HG03457 (cell line): ENCODE results near the gene WASL.
"Not testable (repeated sequence)": the region's sequence is repeated elsewhere in the genome, so short reads cannot be mapped to it uniquely, and the experiment has no call there.

Source experiments
- ATAC-seq: cut with Tn5 transposase; IDR thresholded peaks from one replicate; pipeline ENCODE4 v1.9.1; 2021; ENCODE audit warnings: moderate number of reproducible peaks; ENCODE audit not compliant: unreplicated experiment

Gene WASL

DNA sequence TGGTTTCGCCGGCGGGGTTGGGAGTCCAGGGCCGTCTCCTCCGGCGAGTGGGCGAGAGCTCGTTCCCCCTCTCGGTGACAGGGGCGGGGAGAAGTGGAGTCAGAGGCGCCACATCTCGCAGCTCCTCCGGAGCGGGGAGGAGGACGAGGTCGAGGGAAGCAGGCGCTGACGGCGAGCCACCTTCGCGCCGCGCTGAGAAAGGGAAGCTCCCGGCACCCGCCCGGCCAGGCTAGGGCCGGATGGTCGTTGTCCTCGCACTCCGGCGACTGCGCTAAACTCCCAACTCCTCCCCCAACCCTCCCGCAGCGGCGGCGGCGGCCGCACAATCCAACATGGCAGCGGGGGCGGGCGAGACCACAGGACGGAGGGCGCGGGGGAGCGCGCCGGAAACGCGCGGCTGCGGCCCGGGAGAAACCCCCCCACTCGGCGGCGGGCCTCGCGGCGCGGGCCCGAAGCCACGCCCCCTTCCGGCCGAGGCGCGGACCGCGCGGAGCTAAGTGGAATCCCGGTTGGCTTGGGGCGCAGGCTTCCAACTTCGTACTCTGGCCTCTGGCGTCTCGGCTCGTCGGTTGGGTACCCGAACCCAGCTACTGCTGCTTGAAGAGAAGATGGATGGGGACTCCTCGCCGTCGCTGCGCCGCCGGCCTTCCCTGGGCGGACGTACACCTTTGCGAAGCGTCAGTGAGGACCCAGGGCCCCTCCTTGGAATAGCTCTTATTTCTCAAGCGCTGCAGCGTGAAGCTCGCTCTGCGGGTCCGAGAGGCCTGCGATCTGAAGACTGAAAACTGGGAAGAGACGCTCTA is at the start of gene WASL:
Gene WASL, minus strand, starts transcription at position 270 of the 803 bp plus-strand sequence. Its CDS starts 269 bp downstream, at position 1.
- ATAC-seq = peak; percentile 68

DNA sequence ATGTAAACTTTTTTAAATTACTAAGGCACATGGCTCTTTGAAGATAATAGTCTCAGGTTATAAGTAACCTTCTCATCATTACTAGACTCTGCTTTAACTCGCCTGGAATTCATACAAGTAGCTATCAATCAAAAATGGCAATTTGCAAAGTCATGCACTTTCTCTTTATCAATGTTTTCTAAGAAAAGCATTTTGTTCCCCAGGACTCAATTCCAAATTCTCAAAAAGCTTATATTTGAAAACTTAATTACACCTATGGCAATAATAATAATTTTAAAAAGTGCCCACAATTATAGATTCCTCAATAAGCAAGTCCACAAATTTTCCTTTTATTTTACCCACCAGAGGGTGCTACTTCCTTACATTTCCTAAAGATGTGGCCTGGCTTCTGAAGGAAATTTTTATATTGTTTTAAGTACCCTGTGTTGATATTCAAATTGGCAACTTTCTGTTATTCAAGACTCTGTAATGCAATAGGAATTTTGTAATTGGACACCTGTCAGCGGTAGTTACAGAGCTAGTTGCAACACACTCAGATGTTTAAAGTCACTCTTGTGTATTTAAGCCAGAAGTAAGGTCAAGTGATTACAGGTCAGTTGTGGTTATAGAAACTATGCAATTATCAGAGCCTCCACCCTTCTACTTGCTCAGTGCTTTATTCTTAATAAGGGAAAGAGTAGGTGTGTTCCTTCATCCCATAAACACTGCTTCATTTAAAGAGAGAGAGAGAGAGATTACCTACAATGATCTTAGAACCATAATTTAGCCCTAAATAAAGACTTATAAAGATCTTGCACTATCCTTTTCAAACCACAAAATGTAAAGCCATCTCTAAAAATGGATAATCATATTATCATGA is 49.1 kb upstream of the WASL start:
- no peak for ATAC-seq

DNA sequence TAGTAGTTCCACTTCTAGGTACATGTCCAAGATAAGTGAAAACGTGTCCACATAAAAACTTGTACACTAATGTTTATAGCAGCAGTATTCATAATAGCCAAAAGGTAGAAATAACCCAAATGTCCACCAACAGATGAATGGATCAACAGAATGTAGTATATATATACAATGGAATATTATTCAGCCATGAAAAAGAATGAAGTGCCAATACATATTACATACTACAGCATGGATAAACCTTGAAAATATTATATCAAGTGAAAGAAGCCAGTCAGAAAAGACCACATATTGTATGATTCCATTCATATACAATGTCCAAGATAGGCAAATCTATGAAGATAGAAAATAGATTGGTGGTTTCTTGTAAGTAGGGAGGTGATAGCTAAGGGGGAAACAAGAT is 47.8 kb upstream of the WASL start:
- no peak for ATAC-seq

DNA sequence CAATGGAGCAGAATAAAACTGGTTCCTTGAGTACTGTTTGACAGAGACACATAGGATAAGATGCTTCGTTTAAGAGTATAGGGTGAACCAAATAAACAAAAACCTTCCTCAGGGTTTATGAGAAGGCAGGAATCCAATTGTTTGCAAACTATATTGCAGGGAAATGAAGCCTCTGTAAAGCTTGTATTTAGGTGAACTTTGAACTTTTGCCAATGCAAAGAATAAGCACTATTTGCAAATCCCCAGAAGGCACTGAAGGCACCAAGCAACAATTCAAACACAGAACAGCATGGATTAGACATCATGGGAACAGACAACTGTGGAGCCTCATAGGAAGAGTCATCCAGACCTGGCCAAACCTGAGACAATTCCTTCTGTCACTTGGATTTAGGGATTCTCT is 47.1 kb upstream of the WASL start:
- no peak for ATAC-seq

DNA sequence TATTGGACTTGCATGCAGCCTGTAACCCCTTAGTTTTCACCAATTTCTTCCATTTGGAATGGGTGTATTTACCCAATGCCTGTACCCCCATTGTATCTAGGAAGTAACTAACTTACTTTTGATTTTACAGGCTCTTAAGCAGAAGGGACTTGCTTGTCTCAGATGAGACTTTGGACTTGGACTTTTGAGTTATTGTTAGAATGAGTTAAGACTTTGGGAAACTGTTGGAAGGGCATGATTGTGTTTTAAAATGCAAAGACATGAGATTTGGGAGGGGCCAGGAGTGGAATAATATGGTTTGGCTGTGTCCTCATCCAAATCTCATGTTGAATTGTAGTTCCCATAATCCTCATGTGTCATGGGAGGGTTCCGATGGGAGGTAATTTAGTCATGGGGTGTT is 46.3 kb upstream of the WASL start:
- ATAC-seq = not testable (repeated sequence)

DNA sequence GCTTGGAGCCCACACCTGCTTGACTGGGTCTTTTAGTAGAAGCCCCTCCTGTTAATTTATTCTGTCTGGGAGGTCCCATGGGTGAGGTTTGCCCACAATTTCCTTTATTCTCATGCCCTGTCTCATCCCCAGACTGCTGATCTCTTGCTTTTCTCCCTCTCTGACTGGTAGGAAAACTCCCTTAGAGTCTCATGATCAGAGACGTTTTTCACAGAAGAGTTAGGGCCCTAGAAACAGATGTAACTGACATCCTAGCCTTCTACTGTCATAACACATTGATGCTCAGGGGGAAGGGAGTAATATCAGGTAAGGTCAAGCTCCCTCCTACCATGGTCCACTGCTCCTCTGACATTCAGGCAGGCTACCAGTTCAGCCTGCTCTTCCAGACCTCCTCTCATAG is 43.7 kb upstream of the WASL start:
- ATAC-seq = no peak

DNA sequence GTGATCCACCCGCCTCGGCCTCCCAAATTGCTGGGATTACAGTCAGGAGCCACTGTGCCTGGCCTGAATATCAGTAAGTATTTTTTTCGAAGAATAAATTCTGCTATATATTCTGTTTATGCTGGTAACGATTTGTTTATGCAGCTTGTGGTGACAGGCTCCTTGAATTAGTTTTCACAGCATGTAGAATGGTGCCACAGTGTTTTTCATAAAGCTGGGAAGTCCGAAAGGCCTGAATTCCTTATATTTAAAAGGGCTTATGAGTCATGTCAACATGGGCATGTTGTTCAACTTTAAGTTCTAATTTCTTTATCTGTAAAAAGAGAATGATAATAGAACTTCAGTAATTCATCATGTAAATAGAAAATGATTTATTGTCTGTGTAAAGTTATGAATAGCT is 42.2 kb upstream of the WASL start:
- ATAC-seq = no peak

DNA sequence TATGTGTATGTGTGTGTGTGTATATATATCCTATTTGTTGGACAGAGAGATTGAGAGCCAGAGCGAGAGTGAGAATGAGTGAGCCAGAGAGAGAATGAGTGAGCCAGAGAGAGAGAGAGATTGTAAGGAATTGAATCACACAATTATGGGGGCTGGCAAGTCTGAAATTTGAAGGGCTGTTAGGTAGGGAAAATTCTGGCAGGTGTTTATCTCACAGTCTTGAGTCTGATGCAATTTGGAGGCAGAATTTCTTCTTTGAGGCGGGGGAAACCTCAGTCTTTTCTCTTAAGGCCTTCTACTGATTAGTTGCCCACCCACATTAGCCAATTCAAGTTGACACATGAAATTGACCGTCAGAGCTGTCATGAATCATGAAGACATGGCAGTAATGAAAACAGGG is 41.0 kb upstream of the WASL start:
- ATAC-seq = no peak

DNA sequence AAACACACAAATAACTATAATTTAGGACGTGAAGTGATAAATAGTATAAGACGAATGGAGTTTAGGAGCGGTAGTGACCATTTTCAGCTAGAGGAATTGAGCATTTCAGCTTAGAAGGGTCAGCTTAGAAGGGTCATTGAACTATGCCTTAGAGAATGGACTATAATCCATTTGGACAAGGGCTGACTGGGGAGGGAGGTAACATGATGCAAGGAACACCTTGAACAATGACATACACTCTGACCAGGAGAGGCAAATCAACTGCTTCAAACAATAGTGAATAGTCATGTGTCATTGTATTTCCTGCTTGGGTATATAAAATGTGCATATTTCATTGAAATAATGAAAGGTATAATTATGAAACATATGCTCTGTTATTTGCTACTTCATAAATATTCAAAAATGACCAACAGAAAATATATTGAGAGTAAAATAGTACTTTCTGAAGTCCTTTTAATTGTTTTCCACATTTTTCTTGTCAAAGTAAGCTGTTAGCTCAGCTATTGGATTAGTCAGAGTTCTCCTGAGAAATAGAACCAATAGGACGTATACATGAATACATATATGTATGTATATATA is 40.5 kb upstream of the WASL start:
- no peak for ATAC-seq

DNA sequence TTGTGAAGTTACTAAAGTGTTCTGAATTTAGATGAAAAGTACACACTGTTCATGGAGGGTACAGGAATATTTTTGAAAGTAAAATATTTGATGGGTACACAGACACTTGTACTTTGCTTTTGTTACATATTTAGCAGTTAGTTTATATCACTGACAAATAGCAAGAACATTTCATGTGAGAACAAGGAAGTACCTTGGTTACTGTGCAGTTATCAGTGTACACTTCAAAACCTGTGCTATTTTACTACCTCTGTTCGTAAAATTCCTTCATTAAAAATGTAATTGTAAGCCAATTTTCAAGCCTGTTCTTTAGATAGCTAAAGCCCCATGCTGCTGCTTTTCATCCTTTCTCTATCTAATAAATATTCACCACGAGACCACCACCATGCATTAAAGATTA is 39.8 kb upstream of the WASL start:
- ATAC-seq = no peak

DNA sequence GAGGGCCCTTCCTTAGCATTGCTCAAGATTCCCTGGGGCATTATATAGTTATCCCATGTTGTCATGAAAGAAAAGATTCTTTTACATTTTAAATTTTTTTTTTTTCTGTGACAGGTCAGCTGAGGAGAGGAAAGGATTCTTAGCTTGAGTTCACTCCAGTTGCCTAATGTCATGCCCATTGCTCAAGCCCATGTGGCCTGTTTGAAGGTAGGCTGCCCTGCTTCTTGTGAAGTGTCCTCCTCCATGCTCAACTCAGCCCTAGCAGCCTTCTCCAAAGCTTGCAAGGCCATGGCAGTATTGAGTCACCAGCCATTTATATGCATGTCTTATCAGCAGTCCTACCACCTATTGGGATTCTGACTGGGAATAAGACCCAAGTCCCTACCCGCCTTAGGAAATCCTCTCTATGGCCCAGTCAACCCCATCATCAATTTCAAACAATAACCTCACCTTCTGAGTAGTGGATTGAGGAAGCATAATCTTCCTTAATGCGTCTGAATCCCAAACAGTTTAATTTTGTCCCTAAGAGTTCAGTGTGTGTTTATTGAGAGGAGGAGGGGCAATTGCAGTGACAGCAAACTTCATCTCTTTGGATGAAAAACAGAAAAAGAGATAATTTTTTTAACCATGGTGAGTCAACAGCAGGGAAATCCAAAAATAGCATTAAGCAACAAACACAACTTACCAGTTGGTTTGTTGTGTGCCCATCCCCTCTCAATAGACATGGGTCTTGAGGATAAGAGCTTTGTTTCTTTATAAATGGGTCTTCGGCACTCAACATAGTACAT is 38.6 kb upstream of the WASL start:
- ATAC-seq = no peak

DNA sequence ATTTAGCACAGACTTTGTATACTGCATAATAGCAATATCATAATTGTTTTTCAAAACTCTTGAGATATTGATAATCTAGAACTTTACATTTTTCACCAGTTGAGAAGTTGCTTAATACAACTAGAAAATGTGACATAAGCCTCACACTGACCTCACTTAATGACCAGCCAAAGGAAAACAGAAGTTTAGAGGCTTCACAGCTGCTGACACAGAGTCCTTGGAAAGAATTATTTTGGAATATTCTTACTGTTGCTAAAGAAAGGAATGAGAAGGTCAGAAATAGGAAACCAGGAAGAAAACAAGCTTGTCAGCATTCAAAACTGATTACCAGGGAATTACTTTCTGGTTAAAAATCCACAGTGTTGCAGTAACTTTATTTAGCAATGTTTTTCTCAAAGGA is 35.5 kb upstream of the WASL start:
- no peak for ATAC-seq

DNA sequence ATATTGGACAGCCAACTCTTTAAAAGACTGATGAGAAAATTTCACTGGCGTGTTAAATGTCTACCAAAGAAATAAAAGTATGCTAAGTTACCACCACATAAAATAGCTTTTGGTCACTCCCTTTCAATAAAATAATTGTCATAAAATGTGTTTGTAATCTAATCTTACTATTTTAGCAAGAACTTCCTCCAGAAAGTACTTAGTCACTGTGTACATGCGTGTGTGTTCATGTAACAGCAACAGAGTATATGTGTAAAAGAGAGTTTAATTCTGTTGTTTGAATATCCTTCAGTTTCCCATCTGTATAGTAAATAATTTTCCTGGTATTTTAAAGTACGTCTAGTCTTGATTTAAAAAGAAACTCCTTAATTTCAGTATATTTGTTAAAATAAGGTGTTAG is 35.0 kb upstream of the WASL start:
- ATAC-seq = no peak

DNA sequence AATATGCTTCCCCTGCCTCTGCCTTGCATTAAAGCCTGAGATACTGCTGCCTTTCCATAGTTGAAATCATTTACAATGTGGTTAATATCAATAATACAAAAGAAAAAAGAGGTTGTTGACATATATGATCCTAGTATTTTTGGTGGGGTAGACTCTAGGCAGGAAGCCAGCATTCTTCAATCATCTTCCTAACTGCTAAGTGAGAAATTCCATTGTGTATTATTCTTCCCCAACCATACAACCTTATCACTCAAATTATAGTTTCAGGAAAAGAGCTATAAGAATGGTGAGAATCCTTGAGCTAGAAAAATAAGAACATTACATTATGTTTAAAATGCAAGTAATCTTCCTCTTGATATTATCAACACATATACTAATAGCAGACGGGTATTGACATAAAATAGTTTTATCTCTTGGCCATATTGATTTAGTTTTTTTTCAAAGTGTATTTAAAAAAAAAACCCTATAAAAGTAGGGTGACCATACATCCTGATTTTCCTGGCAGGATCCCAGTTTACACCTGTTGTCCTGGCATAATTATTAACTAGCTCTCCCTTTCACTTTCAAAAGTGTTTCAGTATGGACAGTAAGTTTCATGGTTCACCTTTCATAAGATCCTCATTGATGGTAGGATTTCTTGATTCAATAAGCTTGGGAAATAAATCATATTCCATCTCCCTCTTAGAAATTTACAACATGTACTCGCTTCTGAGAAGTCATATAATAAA is 33.4 kb upstream of the WASL start:
- no peak for ATAC-seq

DNA sequence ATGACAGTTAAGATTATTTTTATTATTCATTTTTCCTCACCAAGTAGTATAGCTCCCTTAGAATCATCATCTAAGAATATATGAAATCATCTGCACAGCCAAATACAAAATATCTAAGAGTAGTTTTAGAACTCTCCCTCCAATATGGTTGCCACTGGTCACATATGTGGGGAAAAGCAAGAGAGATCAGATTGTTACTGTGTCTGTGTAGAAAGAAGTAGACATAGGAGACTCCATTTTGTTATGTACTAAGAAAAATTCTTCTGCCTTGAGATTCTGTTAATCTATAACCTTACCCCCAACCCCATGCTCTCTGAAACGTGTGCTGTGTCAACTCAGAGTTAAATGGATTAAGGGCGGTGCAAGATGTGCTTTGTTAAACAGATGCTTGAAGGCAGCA is 31.7 kb upstream of the WASL start:
- not testable (repeated sequence) for ATAC-seq

DNA sequence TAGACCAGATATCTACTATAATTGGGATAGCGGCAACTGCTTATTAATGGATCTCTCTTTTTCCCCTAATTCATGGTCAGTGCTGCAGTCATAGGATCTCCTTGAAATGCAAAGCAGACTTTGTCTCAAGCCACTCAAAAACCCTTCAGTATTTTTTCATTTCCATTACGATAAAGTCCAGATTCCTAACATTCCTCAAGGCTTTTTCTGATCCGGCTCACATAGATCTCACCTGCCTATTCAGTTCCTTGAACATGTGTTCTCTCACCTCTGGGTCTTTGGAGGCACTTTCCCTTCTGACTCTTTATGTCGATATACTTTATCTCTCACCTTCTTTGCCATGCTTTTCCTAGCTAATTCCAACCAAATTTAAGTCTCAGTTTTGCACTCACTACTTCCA is 25.7 kb upstream of the WASL start:
- no peak for ATAC-seq

DNA sequence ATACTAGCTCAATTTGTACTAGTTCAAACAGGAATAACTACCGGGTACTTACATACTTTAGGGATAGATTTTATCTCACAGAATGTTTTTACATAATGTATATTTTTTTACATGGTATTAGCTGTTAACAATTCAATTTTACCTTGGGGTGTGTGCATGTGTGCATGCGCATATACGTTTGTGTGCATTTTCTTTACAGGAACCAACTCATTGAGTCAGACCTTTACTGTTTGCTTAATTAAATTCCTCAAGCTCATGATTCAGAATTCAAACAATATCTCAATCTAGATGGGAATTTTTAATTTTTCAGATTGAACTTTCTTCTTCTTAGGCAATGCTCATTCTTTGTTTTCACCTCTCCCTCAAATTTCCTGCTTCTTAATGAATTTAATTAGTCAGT is 24.7 kb upstream of the WASL start:
- ATAC-seq = no peak

DNA sequence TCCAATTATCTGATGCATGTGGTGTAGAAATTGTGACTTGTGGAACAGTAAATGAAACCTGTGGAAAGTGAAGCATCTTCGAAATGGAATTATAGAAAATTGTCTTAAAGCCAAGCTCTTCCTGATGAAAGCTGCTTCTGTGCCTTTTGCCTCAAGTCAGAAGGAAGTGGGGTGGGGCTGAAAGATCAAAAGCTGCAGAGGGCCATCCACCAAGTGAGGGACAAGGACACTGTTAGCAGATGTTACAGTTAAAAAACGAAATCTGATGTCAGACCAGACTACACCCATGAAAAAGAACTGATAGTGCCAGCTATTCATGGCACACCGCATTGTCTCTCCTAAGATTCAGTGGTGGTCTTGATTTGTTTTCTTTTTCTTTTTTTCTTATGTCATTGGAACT is 23.8 kb upstream of the WASL start:
- ATAC-seq = no peak

DNA sequence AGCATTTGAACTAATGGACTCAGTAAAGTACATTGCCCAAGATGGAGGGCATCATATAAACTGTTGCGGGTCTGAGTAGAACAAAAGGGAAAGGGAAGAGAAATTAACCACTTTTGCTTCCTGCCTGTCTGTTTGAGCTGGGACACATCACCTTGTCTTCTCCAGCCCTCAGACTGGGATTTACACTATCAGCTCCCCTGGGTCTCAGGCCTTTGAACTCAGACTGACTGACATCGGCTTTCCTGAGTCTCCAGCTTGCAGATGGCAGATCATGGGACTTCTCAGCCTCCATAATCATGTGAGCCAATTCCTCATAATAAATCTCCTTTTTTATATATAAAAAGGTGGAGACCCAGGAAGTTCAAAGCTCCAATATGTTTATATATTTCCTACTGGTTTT is 23.0 kb upstream of the WASL start:
- ATAC-seq = no peak

DNA sequence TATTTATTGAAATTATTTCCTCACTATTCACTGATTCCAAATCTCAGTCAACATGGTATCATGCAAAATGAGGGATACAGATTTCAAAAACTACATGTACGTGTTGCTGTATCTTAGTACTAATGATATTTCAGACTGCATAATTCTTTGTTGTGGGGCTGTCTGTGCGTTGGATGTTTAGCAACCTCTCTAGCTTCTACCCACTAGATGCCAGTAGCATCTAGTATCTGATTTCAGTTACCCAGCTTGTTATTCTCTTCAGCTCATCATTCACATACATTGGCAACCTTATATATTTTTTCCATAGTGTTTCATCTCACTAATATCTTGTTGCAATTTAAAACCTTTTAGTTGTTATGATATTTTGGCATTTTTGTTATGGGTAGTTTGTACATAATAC is 22.5 kb upstream of the WASL start:
- ATAC-seq = no peak
